K562 (cell line): ENCODE results near the gene PRPF6. TPM values are rescaled to one million over a fixed set of nuclear protein-coding genes. Genes with fewer than 3 reads are reported as not detected.

Source experiments
- BACH1 ChIP-seq: fragments of 200-800 bp; sonication (Bioruptor generic); IDR thresholded peaks from 2 replicates; pipeline ENCODE4 v1.6.1; 2016; ENCODE audit warnings: missing genetic modification characterization, missing compliant biosample characterization
- CAMTA2 ChIP-seq: fragments of 250-450 bp; sonication (Bioruptor Pico); conservative IDR thresholded peaks from 2 replicates; pipeline ENCODE4 v1.5.1; 2022
- GABPB2 ChIP-seq: fragments of 250-450 bp; sonication (Bioruptor Pico); conservative IDR thresholded peaks from 2 replicates; pipeline ENCODE4 v1.5.1; 2021; ENCODE audit warnings: mild to moderate bottlenecking
- HMG20A ChIP-seq: fragments of 450-650 bp; formaldehyde crosslinking; conservative IDR thresholded peaks from 2 replicates; pipeline ENCODE4 v1.4.0; 2020; ENCODE audit warnings: mild to moderate bottlenecking, mixed read lengths
- KAT2B ChIP-seq: IDR thresholded peaks from one replicate; pipeline ENCODE4 v1.6.1; 2012; ENCODE audit warnings: low read depth, mild to moderate bottlenecking, control low read depth, inconsistent platforms, low read length, moderate library complexity
- PHF8 ChIP-seq: fragments of 200-600 bp; sonication (generic); IDR thresholded peaks from 2 replicates; pipeline ENCODE4 v1.6.1; 2012; ENCODE audit warnings: mixed run types, mild to moderate bottlenecking, inconsistent platforms, low read length, moderate library complexity, borderline replicate concordance
- POLR2A ChIP-seq: fragments of 450-650 bp; conservative IDR thresholded peaks from 2 replicates; pipeline ENCODE4 v1.6.1; 2016
- RAD21 ChIP-seq, 2 experiments: fragments of 250-450 bp in 1 of 2; fragments of 450-650 bp in 1 of 2; sonication (Bioruptor Pico) in 1 of 2; formaldehyde crosslinking in 1 of 2; IDR thresholded peaks in 1 of 2; conservative IDR thresholded peaks in 1 of 2; 2 replicates each; pipeline versions ENCODE4 v1.4.0 to v1.8.0; 2020 to 2022; ENCODE audit warnings: mild to moderate bottlenecking in 2 of 2, moderate library complexity in 1 of 2
- RBBP5 ChIP-seq: fragments of 200-600 bp; sonication (generic); IDR thresholded peaks from 2 replicates; pipeline ENCODE4 v1.6.1; 2012; ENCODE audit warnings: borderline replicate concordance, mild to moderate bottlenecking, low read length, control low read depth, inconsistent platforms; ENCODE audit not compliant: insufficient read depth, poor library complexity, severe bottlenecking
- TEAD2 ChIP-seq: fragments of 450-650 bp; IDR thresholded peaks from 2 replicates; pipeline ENCODE4 v1.6.1; 2016; ENCODE audit warnings: missing genetic modification characterization, control low read depth, missing compliant biosample characterization
- YY1 ChIP-seq, 3 experiments: IDR thresholded peaks; 2 replicates each; pipeline ENCODE4 v1.6.1; 2011; ENCODE audit warnings: low read length in 2 of 3, mild to moderate bottlenecking in 2 of 3, moderate library complexity in 2 of 3, borderline replicate concordance in 1 of 3, control low read depth in 1 of 3, low read depth in 1 of 3; ENCODE audit not compliant: insufficient read depth in 3 of 3, insufficient replicate concordance in 2 of 3, control insufficient read depth in 1 of 3, insufficient read length in 1 of 3; ENCODE audit errors: extremely low read depth in 1 of 3
- ZBTB7A ChIP-seq: IDR thresholded peaks from 2 replicates; pipeline ENCODE4 v1.6.1; 2011; ENCODE audit warnings: low read depth, mild to moderate bottlenecking, low read length, moderate library complexity, borderline replicate concordance; ENCODE audit not compliant: control insufficient read depth
- ZFX ChIP-seq: sonication (generic); formaldehyde crosslinking; IDR thresholded peaks from 2 replicates; pipeline ENCODE4 v1.8.0; 2022; ENCODE audit warnings: mild to moderate bottlenecking, missing genetic modification reagents, moderate library complexity
- ZNF589 ChIP-seq: fragments of 200-800 bp; sonication (Bioruptor generic); IDR thresholded peaks from 2 replicates; pipeline ENCODE4 v1.6.1; 2016; ENCODE audit warnings: low read depth, missing genetic modification characterization, missing compliant biosample characterization
- polyA plus RNA-seq, 8 experiments: library from polyadenylated mRNA; depleted of rRNA in 4 of 8; stranded (reverse) in 5 of 8; unstranded in 3 of 8; fragments of >200 nt; fragmentation: Nextera tagmentation in 2 of 8; fragmentation: Illumina TruSeq in 1 of 8; extraction: Ambion mirVana in 2 of 8; extraction: Trizol in 1 of 8; gene quantifications; 2 replicates each; pipeline versions ENCODE4 v1.2.1 to v1.2.3, GENCODE V29; 2011 to 2014; ENCODE audit warnings: inconsistent platforms in 1 of 8, missing spikeins in 1 of 8
- total RNA-seq, 7 experiments: library from RNA; depleted of rRNA in 6 of 7; stranded (reverse); fragments of >200 nt in 6 of 7; fragmentation: Illumina TruSeq in 2 of 7; extraction: Trizol in 2 of 7; gene quantifications; 2 replicates each; pipeline versions ENCODE4 v1.2.1 to v1.2.3, GENCODE V29; 2011 to 2021; ENCODE audit warnings: low replicate concordance in 1 of 7
- TF ChIP-seq, protein P1 (sequence below): fragments of 450-650 bp; IDR thresholded peaks from 2 replicates; pipeline ENCODE4 v1.6.1; 2017; ENCODE audit warnings: antibody characterized with exemption, mild to moderate bottlenecking
- TF ChIP-seq, protein P2 (sequence below), 3 experiments: IDR thresholded peaks in 2 of 3; conservative IDR thresholded peaks in 1 of 3; 2 replicates each; pipeline ENCODE4 v1.5.1; 2011 to 2012; ENCODE audit warnings: low read length in 3 of 3, mild to moderate bottlenecking in 3 of 3, control low read depth in 2 of 3, improper control_type of control experiment in 1 of 3, inconsistent platforms in 1 of 3, low read depth in 1 of 3, mixed read lengths in 1 of 3, moderate library complexity in 1 of 3; ENCODE audit not compliant: insufficient read depth in 2 of 3
- TF ChIP-seq, protein P3 (sequence below): sonication (generic); formaldehyde crosslinking; IDR thresholded peaks from 2 replicates; pipeline ENCODE4 v1.8.1; 2023; ENCODE audit warnings: mild to moderate bottlenecking, missing genetic modification reagents

Gene PRPF6
- total and polyA plus RNA-seq, 9 of the 15 experiments (the other 6 are each of a cell fraction or from before 2014, with no cell fraction given), result 4.2 to 83.2 (median 59.9) TPM

DNA sequence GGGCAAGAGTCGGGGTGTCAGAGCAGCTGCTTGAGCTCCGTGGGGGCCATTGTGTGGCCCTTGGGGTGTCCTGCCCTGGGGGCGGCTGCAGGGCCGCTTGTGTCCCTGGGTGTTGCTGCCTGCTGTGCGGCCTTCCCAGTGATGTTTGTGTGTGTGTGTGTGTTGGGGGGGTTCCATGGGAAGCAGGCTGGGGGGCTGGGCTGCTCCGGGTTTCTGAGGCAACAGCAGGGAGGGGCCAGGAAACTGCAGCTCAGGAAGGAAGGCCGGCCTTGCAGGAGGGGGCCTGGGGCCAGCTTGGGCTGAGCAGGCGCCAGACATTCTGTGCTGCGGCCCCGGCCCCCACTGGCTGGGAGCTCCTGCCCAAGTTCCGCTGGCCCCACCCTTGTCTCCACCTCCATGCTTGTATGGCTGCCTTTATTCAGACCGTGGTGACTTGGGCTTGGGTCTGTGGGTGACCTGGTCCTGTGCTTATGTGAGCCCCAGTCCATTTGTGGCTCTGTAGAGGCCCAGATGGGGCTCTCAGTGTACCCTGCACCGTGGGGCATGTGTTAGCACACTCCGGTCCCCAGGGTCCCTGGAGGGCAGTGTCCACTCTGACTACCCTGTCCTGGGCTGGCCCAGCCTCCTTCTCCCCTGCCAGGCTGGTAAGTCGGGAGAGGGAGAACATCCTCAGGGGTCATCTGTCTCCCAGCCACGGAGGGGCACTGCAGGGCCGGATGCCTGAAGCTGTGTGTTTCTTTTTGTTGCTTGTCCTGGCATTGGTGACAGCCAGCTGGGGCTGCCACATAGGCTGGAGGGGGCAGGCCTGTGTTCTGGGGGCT is 73.1 kb downstream of the PRPF6 start (continued):
- no peak for TF ChIP-seq CAMTA2
- TF ChIP-seq, protein P1, sequence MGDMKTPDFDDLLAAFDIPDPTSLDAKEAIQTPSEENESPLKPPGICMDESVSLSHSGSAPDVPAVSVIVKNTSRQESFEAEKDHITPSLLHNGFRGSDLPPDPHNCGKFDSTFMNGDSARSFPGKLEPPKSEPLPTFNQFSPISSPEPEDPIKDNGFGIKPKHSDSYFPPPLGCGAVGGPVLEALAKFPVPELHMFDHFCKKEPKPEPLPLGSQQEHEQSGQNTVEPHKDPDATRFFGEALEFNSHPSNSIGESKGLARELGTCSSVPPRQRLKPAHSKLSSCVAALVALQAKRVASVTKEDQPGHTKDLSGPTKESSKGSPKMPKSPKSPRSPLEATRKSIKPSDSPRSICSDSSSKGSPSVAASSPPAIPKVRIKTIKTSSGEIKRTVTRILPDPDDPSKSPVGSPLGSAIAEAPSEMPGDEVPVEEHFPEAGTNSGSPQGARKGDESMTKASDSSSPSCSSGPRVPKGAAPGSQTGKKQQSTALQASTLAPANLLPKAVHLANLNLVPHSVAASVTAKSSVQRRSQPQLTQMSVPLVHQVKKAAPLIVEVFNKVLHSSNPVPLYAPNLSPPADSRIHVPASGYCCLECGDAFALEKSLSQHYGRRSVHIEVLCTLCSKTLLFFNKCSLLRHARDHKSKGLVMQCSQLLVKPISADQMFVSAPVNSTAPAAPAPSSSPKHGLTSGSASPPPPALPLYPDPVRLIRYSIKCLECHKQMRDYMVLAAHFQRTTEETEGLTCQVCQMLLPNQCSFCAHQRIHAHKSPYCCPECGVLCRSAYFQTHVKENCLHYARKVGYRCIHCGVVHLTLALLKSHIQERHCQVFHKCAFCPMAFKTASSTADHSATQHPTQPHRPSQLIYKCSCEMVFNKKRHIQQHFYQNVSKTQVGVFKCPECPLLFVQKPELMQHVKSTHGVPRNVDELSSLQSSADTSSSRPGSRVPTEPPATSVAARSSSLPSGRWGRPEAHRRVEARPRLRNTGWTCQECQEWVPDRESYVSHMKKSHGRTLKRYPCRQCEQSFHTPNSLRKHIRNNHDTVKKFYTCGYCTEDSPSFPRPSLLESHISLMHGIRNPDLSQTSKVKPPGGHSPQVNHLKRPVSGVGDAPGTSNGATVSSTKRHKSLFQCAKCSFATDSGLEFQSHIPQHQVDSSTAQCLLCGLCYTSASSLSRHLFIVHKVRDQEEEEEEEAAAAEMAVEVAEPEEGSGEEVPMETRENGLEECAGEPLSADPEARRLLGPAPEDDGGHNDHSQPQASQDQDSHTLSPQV, result peak; percentile 51; the same call in 1 of the 2 replicates
- peak in 1 of 2 experiments; percentile 13; a peak in 1 of 4 replicates for TF ChIP-seq RAD21 (CRISPR knock-in tag; conservative IDR thresholded peaks at IDR 0.05 in 1 of 2, IDR thresholded peaks at IDR 0.05 in 1 of 2)
- TF ChIP-seq PHF8, result peak; percentile 39; the same call in 1 of the 2 replicates
- peak; percentile 42 for TF ChIP-seq ZFX (CRISPR knock-in tag)
- no peak for TF ChIP-seq KAT2B
- no peak for TF ChIP-seq HMG20A (CRISPR knock-in tag)
- TF ChIP-seq ZBTB7A, result 0 out of 2 replicates have a peak, but pooled peaks have one; percentile 54
- no peak for TF ChIP-seq BACH1 (tag)
- peak; percentile 23 for TF ChIP-seq RBBP5
- peak; percentile 30; the same call in 1 of the 2 replicates for TF ChIP-seq ZNF589 (CRISPR knock-in tag)
- TF ChIP-seq, protein P2, sequence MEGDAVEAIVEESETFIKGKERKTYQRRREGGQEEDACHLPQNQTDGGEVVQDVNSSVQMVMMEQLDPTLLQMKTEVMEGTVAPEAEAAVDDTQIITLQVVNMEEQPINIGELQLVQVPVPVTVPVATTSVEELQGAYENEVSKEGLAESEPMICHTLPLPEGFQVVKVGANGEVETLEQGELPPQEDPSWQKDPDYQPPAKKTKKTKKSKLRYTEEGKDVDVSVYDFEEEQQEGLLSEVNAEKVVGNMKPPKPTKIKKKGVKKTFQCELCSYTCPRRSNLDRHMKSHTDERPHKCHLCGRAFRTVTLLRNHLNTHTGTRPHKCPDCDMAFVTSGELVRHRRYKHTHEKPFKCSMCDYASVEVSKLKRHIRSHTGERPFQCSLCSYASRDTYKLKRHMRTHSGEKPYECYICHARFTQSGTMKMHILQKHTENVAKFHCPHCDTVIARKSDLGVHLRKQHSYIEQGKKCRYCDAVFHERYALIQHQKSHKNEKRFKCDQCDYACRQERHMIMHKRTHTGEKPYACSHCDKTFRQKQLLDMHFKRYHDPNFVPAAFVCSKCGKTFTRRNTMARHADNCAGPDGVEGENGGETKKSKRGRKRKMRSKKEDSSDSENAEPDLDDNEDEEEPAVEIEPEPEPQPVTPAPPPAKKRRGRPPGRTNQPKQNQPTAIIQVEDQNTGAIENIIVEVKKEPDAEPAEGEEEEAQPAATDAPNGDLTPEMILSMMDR (IDR thresholded peaks at IDR 0.05 in 2 of 3, conservative IDR thresholded peaks at IDR 0.05 in 1 of 3; ENCODE audit: insufficient read depth in 2 of 3, low read depth in 1 of 3, low read length in 3 of 3), result peak; percentile 34 to 53 (median 45); a peak in 4 of 6 replicates
- TF ChIP-seq TEAD2, result no peak
- TF ChIP-seq GABPB2 (CRISPR knock-in tag), result no peak
- TF ChIP-seq, protein P3, sequence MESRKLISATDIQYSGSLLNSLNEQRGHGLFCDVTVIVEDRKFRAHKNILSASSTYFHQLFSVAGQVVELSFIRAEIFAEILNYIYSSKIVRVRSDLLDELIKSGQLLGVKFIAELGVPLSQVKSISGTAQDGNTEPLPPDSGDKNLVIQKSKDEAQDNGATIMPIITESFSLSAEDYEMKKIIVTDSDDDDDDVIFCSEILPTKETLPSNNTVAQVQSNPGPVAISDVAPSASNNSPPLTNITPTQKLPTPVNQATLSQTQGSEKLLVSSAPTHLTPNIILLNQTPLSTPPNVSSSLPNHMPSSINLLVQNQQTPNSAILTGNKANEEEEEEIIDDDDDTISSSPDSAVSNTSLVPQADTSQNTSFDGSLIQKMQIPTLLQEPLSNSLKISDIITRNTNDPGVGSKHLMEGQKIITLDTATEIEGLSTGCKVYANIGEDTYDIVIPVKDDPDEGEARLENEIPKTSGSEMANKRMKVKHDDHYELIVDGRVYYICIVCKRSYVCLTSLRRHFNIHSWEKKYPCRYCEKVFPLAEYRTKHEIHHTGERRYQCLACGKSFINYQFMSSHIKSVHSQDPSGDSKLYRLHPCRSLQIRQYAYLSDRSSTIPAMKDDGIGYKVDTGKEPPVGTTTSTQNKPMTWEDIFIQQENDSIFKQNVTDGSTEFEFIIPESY (CRISPR knock-in tag), result peak; percentile 54; the same call in 1 of the 2 replicates
- TF ChIP-seq POLR2A, result no peak
- peak in 1 of 3 experiments; percentile 11 for TF ChIP-seq YY1 (IDR thresholded peaks at IDR 0.05; ENCODE audit: borderline replicate concordance in 1 of 3, control insufficient read depth in 1 of 3, extremely low read depth in 1 of 3, insufficient read depth in 3 of 3, insufficient read length in 1 of 3, insufficient replicate concordance in 2 of 3, low read depth in 1 of 3, low read length in 2 of 3)
